GM19463 (cell line): Measurements from ENCODE around the gene ATP13A3.
A peak's percentile ranks its signal among the peaks of the same experiment; 100 is the strongest.

Source experiments
- ATAC-seq: cut with Tn5 transposase; IDR thresholded peaks from one replicate; pipeline ENCODE4 v1.9.1; 2021; ENCODE audit warnings: mild to moderate bottlenecking, moderate library complexity; ENCODE audit not compliant: unreplicated experiment

ATP13A3 gene

GRCh38 chr3:194396539-194396858 is 90.3 kb downstream of the ATP13A3 start:
- ATAC-seq = peak; percentile 29

GRCh38 chr3:194395778-194396538 is 90.8 kb downstream of the ATP13A3 start:
- ATAC-seq = no peak

GRCh38 chr3:194395212-194395611 is 91.6 kb downstream of the ATP13A3 start:
- ATAC-seq = no peak

- ATAC-seq = no peak
Measured at GRCh38 chr3:194392576-194392975, 94.2 kb downstream of the ATP13A3 start.

GRCh38 chr3:194390835-194391234 is 96.0 kb downstream of the ATP13A3 start:
- ATAC-seq = no peak

- ATAC-seq = no peak
Measured at GRCh38 chr3:194389269-194389668, 97.5 kb downstream of the ATP13A3 start.

- ATAC-seq = no peak
Measured at GRCh38 chr3:194387926-194388418, 98.8 kb downstream of the ATP13A3 start.

- ATAC-seq = no peak
Measured at GRCh38 chr3:194387276-194387675, 99.5 kb downstream of the ATP13A3 start.

GRCh38 chr3:194386648-194387047 is 100.2 kb downstream of the ATP13A3 start:
- ATAC-seq = no peak

- no peak for ATAC-seq
Measured at GRCh38 chr3:194386066-194386465, 100.7 kb downstream of the ATP13A3 start.

GRCh38 chr3:194384569-194385001 is 102.2 kb downstream of the ATP13A3 start:
- ATAC-seq = no peak

GRCh38 chr3:194384156-194384555 is 102.6 kb downstream of the ATP13A3 start:
- ATAC-seq = no peak

- ATAC-seq = no peak
Measured at GRCh38 chr3:194383276-194383940, 103.4 kb downstream of the ATP13A3 start.

- ATAC-seq = no peak
Measured at GRCh38 chr3:194382892-194383223, 103.9 kb downstream of the ATP13A3 start.

GRCh38 chr3:194382196-194382891 is 104.5 kb downstream of the ATP13A3 start:
- ATAC-seq = no peak

- no peak for ATAC-seq
Measured at GRCh38 chr3:194381460-194381875, 105.3 kb downstream of the ATP13A3 start.

GRCh38 chr3:194380326-194380725 is 106.5 kb downstream of the ATP13A3 start:
- ATAC-seq = no peak

- no peak for ATAC-seq
Measured at GRCh38 chr3:194379651-194380050, 107.2 kb downstream of the ATP13A3 start.

- ATAC-seq = no peak
Measured at GRCh38 chr3:194379231-194379630, 107.6 kb downstream of the ATP13A3 start.

GRCh38 chr3:194377708-194378107 is 109.1 kb downstream of the ATP13A3 start:
- ATAC-seq = no peak

- no peak for ATAC-seq
Measured at GRCh38 chr3:194376241-194376560, 110.6 kb downstream of the ATP13A3 start.
